Activated CD4-positive, alpha-beta T cell treated with anti-CD3 and anti-CD28 coated beads, Interleukin-2, Interleukin-6, amounts not matched to agents 100 ng/mL and 50 ng/mL, durations not matched to agents 16 hours and 8 hours (primary cell): ENCODE results near the gene RGS3.
A peak's percentile ranks its signal among the peaks of the same experiment; 100 is the strongest.

Experiments
- DNase-seq: peaks from one replicate; pipeline ENCODE4 v3.0.0-alpha.2; 2020

Gene RGS3

GRCh38 chr9:113514061-113514460 lies 50.5 kb downstream of the RGS3 start:
- DNase-seq = no peak

- no peak for DNase-seq
These were observed 51.2 kb downstream of the RGS3 start for GRCh38 chr9:113514748-113515147.

GRCh38 chr9:113515862-113516261 lies 52.3 kb downstream of the RGS3 start:
- DNase-seq = no peak

- DNase-seq = peak; percentile 88
These were observed 53.5 kb downstream of the RGS3 start for GRCh38 chr9:113516840-113517577.

GRCh38 chr9:113519426-113520108 lies 56.0 kb downstream of the RGS3 start:
- no peak for DNase-seq

- peak; percentile 56 for DNase-seq
These were observed 56.6 kb downstream of the RGS3 start for GRCh38 chr9:113520109-113520642.

- no peak for DNase-seq
These were observed 58.2 kb downstream of the RGS3 start for GRCh38 chr9:113521693-113522255.

- no peak for DNase-seq
These were observed 58.9 kb downstream of the RGS3 start for GRCh38 chr9:113522419-113522818.

GRCh38 chr9:113522858-113523257 lies 59.3 kb downstream of the RGS3 start:
- no peak for DNase-seq

GRCh38 chr9:113523421-113524141 lies 60.1 kb downstream of the RGS3 start:
- peak; percentile 68 for DNase-seq

- DNase-seq = no peak
These were observed 60.9 kb downstream of the RGS3 start for GRCh38 chr9:113524468-113524867.

GRCh38 chr9:113525205-113525604 lies 61.7 kb downstream of the RGS3 start:
- no peak for DNase-seq

- no peak for DNase-seq
These were observed 62.3 kb downstream of the RGS3 start for GRCh38 chr9:113525831-113526230.

GRCh38 chr9:113526231-113526746 lies 62.8 kb downstream of the RGS3 start:
- DNase-seq = no peak

- no peak for DNase-seq
These were observed 63.3 kb downstream of the RGS3 start for GRCh38 chr9:113526841-113527240.

- DNase-seq = no peak
These were observed 64.6 kb downstream of the RGS3 start for GRCh38 chr9:113528088-113528487.

GRCh38 chr9:113528811-113529210 lies 65.3 kb downstream of the RGS3 start:
- DNase-seq = no peak

GRCh38 chr9:113529336-113530009 lies 65.9 kb downstream of the RGS3 start:
- no peak for DNase-seq

- no peak for DNase-seq
These were observed 66.6 kb downstream of the RGS3 start for GRCh38 chr9:113530022-113530635.

GRCh38 chr9:113530942-113531341 lies 67.4 kb downstream of the RGS3 start:
- no peak for DNase-seq

GRCh38 chr9:113531919-113532808 lies 68.6 kb downstream of the RGS3 start:
- DNase-seq = no peak
